Panc1 (cell line): ENCODE measurements around the gene ANO3. TPM values are rescaled to one million over a fixed set of nuclear protein-coding genes. Genes with fewer than 3 reads are reported as not detected.

Experiments used
- ATAC-seq: fragments of 200-7000 bp; cut with Tn5 transposase; 2 replicates; pipeline ENCODE4 v1.9.1; 2020; ENCODE audit warnings: mild to moderate bottlenecking, moderate library complexity
- BruUV-seq: library from RNA; stranded (reverse); fragments of 400-500 nt; replicated peaks from 2 replicates; lab custom pipeline; 2021; lab: Mats Ljungman, UMichigan
- CTCF ChIA-PET: fragments of 300-600 bp; sonication (Branson Sonifier 250); formaldehyde crosslinking; loops from one replicate; lab custom pipeline; 2022; ENCODE audit warnings: antibody characterized with exemption; lab: Charles Lee
- POLR2A ChIA-PET: fragments of 300-600 bp; sonication (Branson Sonifier 250); formaldehyde crosslinking; loops from one replicate; lab custom pipeline; 2022; ENCODE audit warnings: antibody characterized with exemption; lab: Charles Lee
- DNase-seq: peaks from one replicate; pipeline ENCODE4 v3.0.0-alpha.2; 2010; ENCODE audit warnings: low read depth, low spot score
- H3K27ac ChIP-seq: 2 replicates; pipeline ENCODE4 v1.5.1; 2011; ENCODE audit warnings: mild to moderate bottlenecking, low read length, inconsistent platforms
- H3K27me3 ChIP-seq: fragments of 200-500 bp; sonication (Bioruptor generic); 2 replicates; pipeline ENCODE4 v1.6.0; 2014; ENCODE audit warnings: low read length, inconsistent platforms; ENCODE audit not compliant: control insufficient read depth, insufficient read depth
- H3K36me3 ChIP-seq: fragments of 200-500 bp; sonication (Bioruptor generic); 2 replicates; pipeline ENCODE4 v1.5.1; 2014; ENCODE audit warnings: inconsistent platforms, mild to moderate bottlenecking, low read length, moderate library complexity; ENCODE audit not compliant: control insufficient read depth, insufficient read depth
- H3K4me1 ChIP-seq: 2 replicates; pipeline ENCODE4 v1.5.1; 2011; ENCODE audit warnings: inconsistent platforms, mild to moderate bottlenecking, low read length, moderate library complexity; ENCODE audit not compliant: control insufficient read depth, insufficient read depth
- H3K4me3 ChIP-seq, 2 experiments: 2 replicates each; pipeline ENCODE4 v1.5.1; 2011 to 2012; ENCODE audit warnings: low read depth in 2 of 2, low read length in 2 of 2, mild to moderate bottlenecking in 2 of 2, inconsistent platforms in 1 of 2, moderate library complexity in 1 of 2
- H3K9me3 ChIP-seq: fragments of 200-500 bp; sonication (Bioruptor generic); 2 replicates; pipeline ENCODE4 v1.5.1; 2014; ENCODE audit warnings: low read depth, mild to moderate bottlenecking, inconsistent platforms, low read length, moderate library complexity; ENCODE audit not compliant: control insufficient read depth, insufficient read depth
- POLR2AphosphoS5 ChIP-seq: IDR thresholded peaks from 2 replicates; pipeline ENCODE4 v1.6.1; 2012; ENCODE audit warnings: mild to moderate bottlenecking, low read depth, low read length, moderate library complexity
- SIN3A ChIP-seq: IDR thresholded peaks from 2 replicates; pipeline ENCODE4 v1.6.1; 2012; ENCODE audit warnings: low read depth, mild to moderate bottlenecking, low read length, moderate library complexity, borderline replicate concordance; ENCODE audit not compliant: insufficient read depth
- TCF7L2 ChIP-seq: IDR thresholded peaks from 2 replicates; pipeline ENCODE4 v1.6.1; 2011; ENCODE audit warnings: mild to moderate bottlenecking, low read depth, low read length, inconsistent platforms
- in situ Hi-C: cut with HindIII; loops from 2 replicates; pipeline ENCODE4 v1.10.0; 2016; ENCODE audit warnings: low sequenced_read_pairs, low pct_unique_long_range_greater_than_20kb
- intact Hi-C: fragments of 100-400 bp; cut with micrococcal nuclease; formaldehyde crosslinking; loops from one replicate; pipeline ENCODE4 v1.10.0; 2022; ENCODE audit not compliant: unreplicated experiment
- total RNA-seq: library from RNA; stranded (reverse); gene quantifications from one replicate; pipeline ENCODE4 v1.2.1, GENCODE V29; 2021; ENCODE audit not compliant: unreplicated experiment
- TF ChIP-seq, protein P1 (sequence below): fragments of 450-650 bp; IDR thresholded peaks from 2 replicates; pipeline ENCODE4 v1.5.1; 2017; ENCODE audit warnings: mild to moderate bottlenecking
- TF ChIP-seq, protein P2 (sequence below), 2 experiments: IDR thresholded peaks; 2 replicates each; pipeline ENCODE4 v1.6.1; 2011 to 2012; ENCODE audit warnings: low read depth in 2 of 2, control low read depth in 1 of 2, low read length in 1 of 2, mild to moderate bottlenecking in 1 of 2, moderate library complexity in 1 of 2; ENCODE audit not compliant: insufficient read depth in 1 of 2

Gene ANO3
- total RNA-seq, 1 experiment from 2014 or later: not detected

DNA sequence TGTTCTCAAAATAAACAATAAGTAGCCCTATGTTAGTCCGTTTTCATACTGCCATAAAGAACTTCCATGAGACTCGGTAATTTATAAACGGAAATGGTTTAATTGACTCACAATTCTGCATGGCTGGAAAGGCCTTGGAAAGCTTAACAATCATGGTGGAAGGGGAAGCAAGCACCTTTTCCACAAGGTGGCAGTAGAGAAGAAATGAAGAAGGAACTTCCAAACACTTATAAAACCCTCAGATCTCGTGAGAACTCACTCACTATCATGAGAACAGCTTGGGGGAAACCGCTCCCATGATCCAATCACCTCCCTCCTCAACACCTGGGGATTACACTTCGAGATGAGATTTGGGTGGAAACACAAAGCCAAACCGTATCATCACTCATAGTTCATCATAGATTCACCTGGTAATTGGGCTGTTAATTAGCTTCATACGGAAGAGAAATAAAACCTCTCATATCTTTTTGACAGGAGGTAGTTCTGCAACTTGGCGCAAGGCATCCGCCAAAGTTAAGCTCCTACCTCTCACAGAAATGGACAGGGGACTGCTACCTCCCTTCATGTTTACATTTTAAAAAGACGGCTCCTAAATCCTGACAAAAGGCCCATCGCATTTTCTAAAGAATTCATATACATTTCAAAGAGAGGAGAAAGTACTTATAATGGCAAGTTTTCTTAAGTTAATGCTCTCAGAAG lies 191.1 kb downstream of the ANO3 start:
- no TSS peak for BruUV-seq
- H3K4me1 ChIP-seq: no peaks in the 10 kb centered on the region
- no peak for TF ChIP-seq SIN3A
- TF ChIP-seq, protein P1, sequence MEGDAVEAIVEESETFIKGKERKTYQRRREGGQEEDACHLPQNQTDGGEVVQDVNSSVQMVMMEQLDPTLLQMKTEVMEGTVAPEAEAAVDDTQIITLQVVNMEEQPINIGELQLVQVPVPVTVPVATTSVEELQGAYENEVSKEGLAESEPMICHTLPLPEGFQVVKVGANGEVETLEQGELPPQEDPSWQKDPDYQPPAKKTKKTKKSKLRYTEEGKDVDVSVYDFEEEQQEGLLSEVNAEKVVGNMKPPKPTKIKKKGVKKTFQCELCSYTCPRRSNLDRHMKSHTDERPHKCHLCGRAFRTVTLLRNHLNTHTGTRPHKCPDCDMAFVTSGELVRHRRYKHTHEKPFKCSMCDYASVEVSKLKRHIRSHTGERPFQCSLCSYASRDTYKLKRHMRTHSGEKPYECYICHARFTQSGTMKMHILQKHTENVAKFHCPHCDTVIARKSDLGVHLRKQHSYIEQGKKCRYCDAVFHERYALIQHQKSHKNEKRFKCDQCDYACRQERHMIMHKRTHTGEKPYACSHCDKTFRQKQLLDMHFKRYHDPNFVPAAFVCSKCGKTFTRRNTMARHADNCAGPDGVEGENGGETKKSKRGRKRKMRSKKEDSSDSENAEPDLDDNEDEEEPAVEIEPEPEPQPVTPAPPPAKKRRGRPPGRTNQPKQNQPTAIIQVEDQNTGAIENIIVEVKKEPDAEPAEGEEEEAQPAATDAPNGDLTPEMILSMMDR: peak; percentile 29; the same call in 1 of the 2 replicates
- ChIA-PET CTCF (no interaction called here), POLR2A (no interaction called here)
- H3K9me3 ChIP-seq: no peaks in the 10 kb centered on the region
- no peaks in the 10 kb centered on the region for H3K36me3 ChIP-seq
- in situ Hi-C loops: no loop called here
- intact Hi-C loops: no loop called here
- DNase-seq: peak; percentile 0
- ATAC-seq: no peak
- H3K4me3 ChIP-seq: no peak overlapping the region
- no peak overlapping the region for H3K27ac ChIP-seq
- H3K27me3 ChIP-seq: no peaks in the 10 kb centered on the region

DNA sequence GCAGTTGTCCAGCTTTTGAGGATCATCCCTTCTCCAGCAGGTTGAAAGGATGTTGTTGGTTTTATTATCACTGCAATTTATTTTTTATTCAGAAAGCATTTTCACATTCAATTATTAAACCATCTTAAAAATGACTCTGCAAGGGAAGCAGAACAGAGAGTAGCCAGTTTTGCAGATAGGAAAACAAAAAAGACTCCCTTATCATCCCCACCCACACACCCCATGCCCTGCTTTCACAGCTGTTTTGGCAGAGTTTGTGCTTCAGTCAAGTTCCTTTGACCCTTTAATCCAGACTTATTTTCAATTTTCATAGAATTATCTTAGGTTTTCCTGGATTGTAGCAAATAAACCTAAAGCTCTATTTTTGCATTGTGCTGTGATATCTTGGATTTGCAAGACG lies 195.8 kb downstream of the ANO3 start:
- no peaks in the 10 kb centered on the region for H3K36me3 ChIP-seq
- H3K9me3 ChIP-seq: no peaks in the 10 kb centered on the region
- DNase-seq (no peak), ATAC-seq (no peak)
- H3K27ac ChIP-seq: no peak overlapping the region
- CTCF ChIA-PET: no interaction called here
- no TSS peak for BruUV-seq
- H3K4me1 ChIP-seq: no peaks in the 10 kb centered on the region
- POLR2A ChIA-PET: no interaction called here
- H3K4me3 ChIP-seq: no peak overlapping the region
- H3K27me3 ChIP-seq: no peaks in the 10 kb centered on the region
- TF ChIP-seq SIN3A: no peak
- no peak for TF ChIP-seq POLR2AphosphoS5
- TF ChIP-seq, protein P1: no peak
- TF ChIP-seq, protein P2, sequence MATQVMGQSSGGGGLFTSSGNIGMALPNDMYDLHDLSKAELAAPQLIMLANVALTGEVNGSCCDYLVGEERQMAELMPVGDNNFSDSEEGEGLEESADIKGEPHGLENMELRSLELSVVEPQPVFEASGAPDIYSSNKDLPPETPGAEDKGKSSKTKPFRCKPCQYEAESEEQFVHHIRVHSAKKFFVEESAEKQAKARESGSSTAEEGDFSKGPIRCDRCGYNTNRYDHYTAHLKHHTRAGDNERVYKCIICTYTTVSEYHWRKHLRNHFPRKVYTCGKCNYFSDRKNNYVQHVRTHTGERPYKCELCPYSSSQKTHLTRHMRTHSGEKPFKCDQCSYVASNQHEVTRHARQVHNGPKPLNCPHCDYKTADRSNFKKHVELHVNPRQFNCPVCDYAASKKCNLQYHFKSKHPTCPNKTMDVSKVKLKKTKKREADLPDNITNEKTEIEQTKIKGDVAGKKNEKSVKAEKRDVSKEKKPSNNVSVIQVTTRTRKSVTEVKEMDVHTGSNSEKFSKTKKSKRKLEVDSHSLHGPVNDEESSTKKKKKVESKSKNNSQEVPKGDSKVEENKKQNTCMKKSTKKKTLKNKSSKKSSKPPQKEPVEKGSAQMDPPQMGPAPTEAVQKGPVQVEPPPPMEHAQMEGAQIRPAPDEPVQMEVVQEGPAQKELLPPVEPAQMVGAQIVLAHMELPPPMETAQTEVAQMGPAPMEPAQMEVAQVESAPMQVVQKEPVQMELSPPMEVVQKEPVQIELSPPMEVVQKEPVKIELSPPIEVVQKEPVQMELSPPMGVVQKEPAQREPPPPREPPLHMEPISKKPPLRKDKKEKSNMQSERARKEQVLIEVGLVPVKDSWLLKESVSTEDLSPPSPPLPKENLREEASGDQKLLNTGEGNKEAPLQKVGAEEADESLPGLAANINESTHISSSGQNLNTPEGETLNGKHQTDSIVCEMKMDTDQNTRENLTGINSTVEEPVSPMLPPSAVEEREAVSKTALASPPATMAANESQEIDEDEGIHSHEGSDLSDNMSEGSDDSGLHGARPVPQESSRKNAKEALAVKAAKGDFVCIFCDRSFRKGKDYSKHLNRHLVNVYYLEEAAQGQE (IDR thresholded peaks at IDR 0.05; ENCODE audit: insufficient read depth in 1 of 2, low read depth in 2 of 2, low read length in 1 of 2): no peak
- TF ChIP-seq TCF7L2: no peak
- in situ Hi-C loops (no loop called here), intact Hi-C loops (no loop called here)
